ENCODE measurements around the gene MAMSTR. TPM values are rescaled to one million over a fixed set of nuclear protein-coding genes. Genes with fewer than 3 reads are reported as not detected.

The MAMSTR gene
- total RNA-seq, 1 experiment from 2014 or later = 1.6 TPM

- no peak overlapping the region for H3K23ac ChIP-seq (ENCODE audit: insufficient read length, low read depth, low read length)
- H3K79me1 ChIP-seq (ENCODE audit: insufficient read depth, low read depth, low read length, poor library complexity, severe bottlenecking) = no peaks in the 10 kb centered on the region
- Mint-ChIP-seq H3K4me1 (peaks cover 29 to 43% of the 10 kb centered on the region in 2 experiments), H3K27me3 (ENCODE audit: low read depth) (peaks cover 24% of the 10 kb centered on the region), H3K36me3 (ENCODE audit: insufficient read depth in 1 of 3, low read depth in 3 of 3) (no peaks in the 10 kb centered on the region), H3K4me3 (no peak overlapping the region), H3K9me3 (no peaks in the 10 kb centered on the region; a peak in 1 of 5 replicates), H3K27ac (no peak overlapping the region; a peak in 1 of 7 replicates)
- H3K4ac ChIP-seq (ENCODE audit: low read depth, low read length) = no peak overlapping the region
- no peak overlapping the region for H3K27ac ChIP-seq (ENCODE audit: insufficient read length, low read depth, low read length)
- no peak for TF ChIP-seq CTCF (conservative IDR thresholded peaks at IDR 0.05)
- H2BK120ac ChIP-seq (ENCODE audit: low read depth, low read length, poor library complexity, severe bottlenecking) = no peak overlapping the region
- no peak overlapping the region for H2BK15ac ChIP-seq (ENCODE audit: low read depth, low read length)
- no peak overlapping the region for H4K8ac ChIP-seq (replicated peaks; ENCODE audit: insufficient read length, low read depth, low read length)
- H2BK5ac ChIP-seq (ENCODE audit: insufficient read length, low read length) = no peak overlapping the region
- peaks cover 8% of the 10 kb centered on the region; the same call in 1 of the 2 replicates for H3K4me1 ChIP-seq (ENCODE audit: insufficient read depth, low read length)
- 0 out of 2 replicates have a peak overlapping the region, but pooled peaks have one; percentile 53 for H3K14ac ChIP-seq (ENCODE audit: insufficient read depth, low read length)
- no peak overlapping the region for H3K56ac ChIP-seq (ENCODE audit: insufficient read length, low read depth, low read length)
- H2BK12ac ChIP-seq (ENCODE audit: insufficient read length, low read depth, low read length) = no peak overlapping the region
- no peak overlapping the region for H2AK5ac ChIP-seq (ENCODE audit: insufficient read length, low read length)
- H3K23me2 ChIP-seq (ENCODE audit: insufficient read length, low read depth, low read length, poor library complexity, severe bottlenecking) = peaks cover 8% of the 10 kb centered on the region
- no peak overlapping the region for H4K91ac ChIP-seq (ENCODE audit: insufficient read length, low read depth, low read length)
- H2AFZ ChIP-seq (ENCODE audit: low read length) = no peak overlapping the region
- DNase-seq = no peak
- no peak overlapping the region for H3K4me2 ChIP-seq (ENCODE audit: insufficient read depth, insufficient read length, low read length)
- no peaks in the 10 kb centered on the region for H3K79me2 ChIP-seq (ENCODE audit: insufficient read depth, low read length)
- no peaks in the 10 kb centered on the region for H3K27me3 ChIP-seq (ENCODE audit: insufficient read depth, low read length)
- no peak overlapping the region for H3T11ph ChIP-seq (ENCODE audit: low read length)
- no peak overlapping the region for H3K18ac ChIP-seq (ENCODE audit: insufficient read length, low read depth, low read length)
- H4K5ac ChIP-seq (ENCODE audit: insufficient read length, low read depth, low read length) = no peak overlapping the region
- H3K9me3 ChIP-seq (ENCODE audit: control insufficient read depth, low read depth, low read length) = no peaks in the 10 kb centered on the region
- H3K9ac ChIP-seq (ENCODE audit: extremely low read depth, insufficient read length, low read length) = no peak overlapping the region
- no peaks in the 10 kb centered on the region for H4K20me1 ChIP-seq (ENCODE audit: control insufficient read depth, insufficient read depth, insufficient read length)
- H2BK20ac ChIP-seq (ENCODE audit: low read depth, low read length, poor library complexity, severe bottlenecking) = no peak overlapping the region
- WGBS (ENCODE audit: extremely low coverage, insufficient read length, low lambda C conversion rate) = no CpG with 5 or more reads among the region's 9 CpGs
Observed at GRCh38 chr19:48756686-48757085, 37.2 kb upstream of the MAMSTR start.

All from H9 (cell line).